Cerebellar cortex (tissue), 1 donor: Measurements from ENCODE around the gene HRAS.

Experiments
- DNase-seq: peaks from one replicate; pipeline ENCODE4 v3.0.0-alpha.2; 2015; ENCODE audit warnings: low spot score

The HRAS gene

DNA sequence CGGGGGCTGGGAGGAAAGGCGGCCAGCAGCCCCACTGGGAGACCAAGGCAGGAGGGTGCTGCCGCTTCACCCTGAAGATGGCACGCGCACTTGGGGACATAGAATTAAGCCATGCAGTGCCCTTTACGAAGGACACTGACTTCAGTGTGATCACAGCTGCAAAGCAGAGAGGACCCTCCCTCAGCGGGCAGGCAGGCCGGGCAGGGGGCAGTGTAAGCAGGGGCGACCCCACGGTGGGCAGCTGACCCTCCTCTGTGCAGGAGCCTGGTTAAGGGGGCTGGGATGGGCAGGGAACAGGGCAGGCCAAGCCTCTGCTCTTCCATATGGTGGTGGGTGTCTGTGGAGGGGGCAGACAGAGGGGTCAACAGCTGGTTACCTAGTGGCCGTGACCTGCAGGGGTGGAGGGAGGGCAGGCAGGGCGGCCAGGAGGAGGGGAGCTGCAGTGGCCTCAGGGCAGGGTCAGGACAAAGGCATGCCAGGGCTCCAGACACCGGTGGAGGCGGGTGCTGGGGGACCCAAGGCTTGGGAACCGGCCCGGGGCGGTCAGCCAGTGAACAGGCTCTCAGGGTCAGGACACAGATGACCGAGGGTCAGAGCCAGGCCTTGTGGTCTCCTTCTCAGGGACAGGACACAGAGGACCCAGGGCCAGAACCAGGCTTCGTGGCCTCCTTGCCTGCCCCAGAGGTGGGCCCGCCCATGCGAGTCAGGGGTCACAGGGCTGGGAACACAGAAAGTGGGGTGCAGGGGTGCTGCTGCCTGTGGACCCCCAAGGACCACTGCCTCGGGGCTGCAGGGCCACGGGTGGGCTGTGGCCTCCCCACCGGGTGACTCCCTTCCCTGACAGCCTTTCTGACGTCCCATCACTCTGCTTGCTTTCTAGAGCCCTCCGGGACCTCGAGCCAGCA lies 18.0 kb upstream of the HRAS start:
- no peak for DNase-seq

DNA sequence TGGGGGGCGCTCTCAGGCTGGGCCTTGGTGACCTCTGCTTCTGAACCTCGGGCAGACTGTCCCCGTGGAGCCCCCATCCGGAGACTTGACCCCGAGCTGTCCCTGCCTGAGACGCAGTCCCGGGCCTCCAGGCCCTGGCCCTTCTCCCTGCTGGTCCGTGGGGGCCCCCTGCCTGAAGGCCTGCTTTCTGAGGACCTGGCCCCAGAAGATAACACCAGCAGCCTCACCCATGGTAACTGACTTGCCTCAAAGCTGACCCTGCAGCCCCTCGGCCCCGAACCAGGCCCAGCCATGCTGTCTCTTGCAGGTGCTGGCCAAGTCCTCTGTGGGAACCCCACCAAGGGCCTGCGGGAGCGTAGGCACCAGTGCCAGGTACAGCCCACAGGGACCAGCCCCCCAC lies 16.2 kb upstream of the HRAS start:
- no peak for DNase-seq

DNA sequence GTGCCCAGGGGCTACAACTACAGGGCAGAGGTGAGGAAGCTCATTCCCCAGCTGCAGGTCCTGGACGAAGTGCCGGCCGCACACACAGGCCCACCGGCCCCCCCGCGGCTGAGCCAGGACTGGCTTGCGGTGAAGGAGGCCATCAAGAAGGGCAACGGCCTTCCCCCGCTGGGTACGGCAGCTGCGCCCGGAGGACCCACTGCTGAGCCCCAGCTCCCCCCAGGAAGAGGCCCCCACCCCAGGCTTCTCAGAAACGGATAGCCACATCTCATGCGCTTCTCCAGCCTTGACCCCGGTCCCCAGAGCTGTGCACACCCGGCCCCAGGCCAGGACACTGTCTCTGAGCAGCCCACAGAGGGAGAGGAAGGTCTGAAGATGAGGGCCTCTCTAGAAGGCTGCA lies 15.8 kb upstream of the HRAS start:
- DNase-seq = no peak

DNA sequence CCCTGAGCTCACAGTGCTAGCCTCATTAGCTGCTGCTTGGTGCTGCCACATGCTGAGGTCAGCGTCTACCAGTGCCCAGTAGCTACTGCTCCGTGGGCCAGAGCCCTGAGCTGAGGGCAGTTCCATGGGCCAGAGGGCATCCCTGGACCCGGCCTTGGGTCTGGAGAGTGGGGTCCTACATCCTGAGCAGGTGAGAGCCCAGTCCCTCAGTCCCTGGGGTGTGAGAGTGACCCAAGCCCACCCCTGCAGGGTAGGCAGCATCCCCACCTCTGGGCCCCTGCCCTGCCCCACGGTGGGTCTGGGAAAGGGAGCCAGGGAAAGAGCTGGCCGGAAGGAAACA lies 15.3 kb upstream of the HRAS start:
- no peak for DNase-seq

DNA sequence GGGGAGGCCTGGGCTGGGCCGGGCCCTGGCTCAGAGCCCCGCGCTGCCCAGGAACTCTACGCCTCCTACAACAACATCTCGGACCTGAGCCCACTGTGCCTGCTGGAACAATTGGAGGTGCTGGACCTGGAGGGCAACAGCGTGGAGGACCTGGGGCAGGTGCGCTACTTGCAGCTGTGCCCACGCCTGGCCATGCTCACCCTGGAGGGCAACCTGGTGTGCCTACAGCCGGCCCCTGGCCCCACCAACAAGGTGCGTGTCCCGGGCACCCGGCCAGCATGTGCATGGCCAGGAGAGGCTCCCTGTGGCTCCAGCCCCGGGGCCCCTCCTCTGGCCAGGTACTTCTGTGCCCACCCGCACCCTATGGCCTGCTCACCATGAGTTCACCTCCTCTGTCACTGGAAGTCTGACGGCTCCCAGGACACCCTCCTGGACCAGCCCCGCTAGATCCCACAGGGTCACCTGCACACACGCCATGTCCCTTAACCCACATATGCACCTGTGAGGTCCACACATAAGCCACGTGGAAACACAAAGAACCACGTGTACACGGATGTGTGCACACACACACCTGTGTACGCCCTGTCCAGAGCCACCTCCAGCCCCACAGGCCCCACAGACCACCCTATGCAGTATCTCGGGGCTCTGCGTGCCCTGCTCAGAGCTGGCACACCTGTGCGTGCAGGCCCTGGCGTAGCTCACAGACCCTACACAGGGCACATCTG lies 14.8 kb upstream of the HRAS start:
- no peak for DNase-seq

DNA sequence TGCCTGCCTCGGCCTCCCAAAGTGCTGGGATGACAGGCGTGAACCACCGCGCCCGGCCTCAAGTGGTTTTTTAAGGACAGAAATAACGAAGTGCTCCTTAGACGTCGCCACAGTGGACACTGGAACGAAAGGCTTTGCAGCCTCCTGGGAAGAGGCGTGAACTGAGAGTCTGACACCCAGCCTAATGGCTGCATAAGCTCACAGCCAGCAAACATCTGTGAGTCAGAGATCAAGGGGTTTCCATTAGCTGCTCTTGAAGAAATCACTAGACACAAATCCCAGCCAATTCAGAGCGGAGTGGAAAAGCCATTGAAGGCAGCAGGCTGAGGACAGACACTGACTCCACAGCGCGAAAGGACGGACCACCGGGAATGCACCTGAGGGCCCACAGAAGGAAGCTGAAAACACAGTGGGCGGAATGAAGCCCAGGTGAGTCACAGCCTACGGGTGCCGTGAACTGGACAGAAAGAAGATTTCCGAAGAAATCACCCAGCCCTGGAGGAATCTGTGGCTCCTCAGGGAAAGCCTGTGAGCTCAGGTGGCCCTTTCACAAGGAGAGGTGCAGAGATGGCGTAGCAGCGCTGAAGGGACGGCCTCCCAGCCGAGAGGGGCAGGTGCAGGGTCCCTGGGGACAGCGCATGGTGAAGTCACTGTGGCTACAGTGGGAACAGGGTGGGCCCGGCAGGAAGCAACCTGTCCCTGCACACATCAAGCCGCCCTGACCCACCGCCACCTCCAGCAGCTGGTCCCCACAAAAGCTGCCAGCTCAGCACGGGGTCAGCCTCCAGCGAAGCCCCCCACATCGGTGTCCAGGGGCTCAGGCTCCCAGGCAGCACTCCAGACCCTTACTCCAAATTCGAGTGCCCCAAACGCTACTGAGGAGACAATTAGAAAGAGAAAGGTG lies 13.6 kb upstream of the HRAS start:
- no peak for DNase-seq

DNA sequence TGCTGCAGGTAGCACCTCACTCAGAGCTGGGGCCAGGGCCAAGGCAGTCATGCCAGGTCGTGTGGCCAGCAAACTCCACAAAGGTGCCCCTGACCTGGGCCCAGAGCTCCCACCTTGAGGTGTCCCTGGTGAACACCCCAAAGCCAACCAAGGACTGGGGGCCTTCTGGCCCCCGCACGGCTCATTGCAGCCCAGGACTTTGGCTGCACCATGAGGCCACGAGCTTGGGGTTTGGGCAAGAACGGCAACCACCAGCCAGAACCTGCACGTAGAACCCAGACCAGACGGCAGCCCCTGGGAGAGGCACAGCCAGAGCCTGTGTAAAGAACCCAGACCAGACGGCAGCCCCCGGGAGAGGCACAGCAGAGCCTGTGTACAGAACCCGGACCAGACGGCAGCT lies 9.8 kb upstream of the HRAS start:
- no peak for DNase-seq

DNA sequence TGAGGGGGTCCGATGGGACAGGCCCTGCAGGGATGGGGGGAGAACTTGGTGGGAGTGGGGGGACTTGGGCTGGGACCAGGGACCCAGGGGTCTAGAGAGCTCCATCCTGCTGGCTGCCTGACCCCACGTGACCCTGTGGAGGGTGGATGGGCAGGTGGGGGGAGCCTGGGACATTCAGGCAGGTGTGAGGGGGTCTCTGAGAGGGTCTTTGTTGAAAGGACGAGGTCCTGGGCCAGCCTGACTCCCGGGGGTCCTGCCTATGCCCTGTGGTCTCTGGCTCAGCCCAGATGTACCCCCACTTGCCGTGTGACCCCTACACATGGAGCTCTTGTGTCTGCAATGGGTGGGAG lies 9.4 kb upstream of the HRAS start:
- no peak for DNase-seq

DNA sequence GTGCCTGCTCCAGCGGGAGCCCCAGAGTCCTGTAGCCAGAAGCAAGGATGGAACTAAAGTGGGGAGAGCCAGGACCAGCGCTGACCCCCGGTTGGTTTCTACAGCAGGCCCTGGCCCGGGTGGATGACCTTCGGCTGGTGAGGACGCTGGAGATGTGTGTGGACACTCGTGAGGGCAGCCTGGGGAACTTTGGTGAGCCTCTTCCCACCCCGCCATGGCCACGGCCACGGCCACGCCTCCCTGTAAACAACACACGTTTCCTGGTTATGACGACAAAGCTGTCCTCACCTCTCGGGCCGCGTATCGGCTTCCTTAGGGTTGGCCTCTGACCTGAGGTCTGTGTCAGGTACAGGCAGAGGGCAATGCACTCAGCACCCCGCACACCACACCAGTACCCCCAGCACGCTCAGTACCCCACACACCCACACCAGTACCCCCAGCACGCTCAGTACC lies 6.1 kb upstream of the HRAS start:
- DNase-seq = no peak

DNA sequence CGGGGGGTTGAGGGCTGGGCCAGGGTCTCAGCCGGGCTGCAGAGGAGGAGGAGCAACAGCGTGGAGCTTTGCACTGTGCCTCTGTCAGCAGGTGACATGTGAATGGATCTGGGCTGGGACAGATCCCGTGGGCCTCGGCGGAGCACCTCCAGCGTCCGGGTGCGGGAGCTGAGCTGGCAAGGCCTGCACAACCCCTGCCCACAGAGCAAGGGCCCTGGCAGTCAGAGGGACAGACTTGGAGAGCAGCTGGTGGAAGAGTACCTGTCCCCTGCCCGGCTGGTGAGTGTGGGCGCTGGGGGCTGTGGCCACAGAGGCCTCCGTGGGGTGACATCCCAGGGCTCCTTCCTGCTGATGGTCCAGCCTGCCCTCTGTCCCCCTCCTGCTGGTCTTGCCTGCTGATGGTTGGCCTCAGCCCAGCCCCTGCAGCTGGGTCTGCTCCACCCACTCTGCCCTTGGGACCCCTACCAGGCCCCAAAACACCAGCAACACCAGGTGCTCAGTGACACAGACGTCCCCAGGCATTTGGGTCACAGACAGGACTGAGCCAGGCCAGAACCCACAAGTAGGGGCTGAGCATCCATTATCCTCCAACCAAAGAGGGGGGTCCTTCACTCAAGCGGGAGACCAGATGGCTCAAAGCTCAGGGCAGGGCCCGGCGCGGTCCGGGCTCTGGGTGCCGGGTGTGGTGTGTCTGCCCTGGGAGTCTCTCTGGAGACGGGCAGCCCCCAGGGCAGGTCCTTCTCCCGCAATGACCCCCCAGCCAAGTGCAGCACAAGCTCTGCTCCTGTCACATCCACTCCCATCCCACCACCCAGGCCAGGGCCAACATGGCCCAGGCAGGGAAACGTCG lies 5.4 kb upstream of the HRAS start:
- DNase-seq = no peak

DNA sequence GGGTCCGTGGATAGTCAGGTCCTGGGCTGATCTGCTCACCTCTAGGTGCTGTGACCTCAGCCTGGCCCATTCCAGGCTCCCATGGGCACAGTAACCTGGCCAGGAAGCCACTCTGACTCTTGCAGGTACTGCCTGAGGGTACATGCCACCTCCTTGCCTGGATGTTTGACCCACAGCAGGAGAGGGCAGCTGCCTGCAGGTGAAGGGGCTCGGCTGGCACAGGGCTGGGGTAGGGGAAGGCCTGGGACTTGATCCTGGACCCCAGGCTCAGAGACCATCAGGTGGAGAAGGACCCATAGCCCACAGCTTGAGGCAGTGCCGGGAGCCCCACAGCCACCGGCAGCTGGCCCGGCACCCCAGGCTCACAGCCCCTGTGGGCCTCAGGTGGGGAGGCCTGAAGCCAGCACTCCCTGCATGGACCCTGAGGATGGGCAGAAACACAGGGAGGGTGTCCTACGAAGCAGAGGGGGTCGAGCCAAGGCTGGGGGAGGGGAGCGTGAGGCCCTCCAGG lies 4.7 kb upstream of the HRAS start:
- no peak for DNase-seq

DNA sequence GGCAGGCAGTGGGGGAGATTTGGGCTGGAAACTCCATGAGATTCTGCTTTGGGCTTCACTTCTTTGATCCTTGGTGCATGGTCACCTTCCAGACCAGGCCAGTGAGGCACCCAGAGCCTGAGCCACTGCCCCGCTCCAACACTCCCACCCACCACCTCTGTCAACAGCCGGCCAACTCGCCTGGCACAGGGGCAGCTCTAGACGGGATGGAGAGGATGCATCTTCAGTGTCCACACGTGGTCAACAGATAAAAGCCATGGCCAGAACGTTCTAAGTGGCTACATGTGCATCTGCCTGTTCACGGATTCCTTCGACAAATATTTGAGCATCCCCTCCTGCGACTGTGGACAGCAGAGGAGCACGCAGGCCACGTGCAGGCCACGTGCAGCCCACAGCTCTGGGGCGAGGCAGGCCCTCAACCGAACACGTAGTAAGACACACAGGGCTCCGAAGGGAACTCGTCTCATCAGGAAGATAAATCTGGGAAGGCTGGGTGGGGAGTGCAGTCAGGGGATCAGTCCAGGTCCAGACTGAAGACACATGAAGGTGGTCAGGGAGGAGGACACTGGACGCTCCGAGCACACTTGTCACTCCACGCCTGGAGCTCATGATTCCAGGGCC lies 3.2 kb upstream of the HRAS start:
- no peak for DNase-seq

DNA sequence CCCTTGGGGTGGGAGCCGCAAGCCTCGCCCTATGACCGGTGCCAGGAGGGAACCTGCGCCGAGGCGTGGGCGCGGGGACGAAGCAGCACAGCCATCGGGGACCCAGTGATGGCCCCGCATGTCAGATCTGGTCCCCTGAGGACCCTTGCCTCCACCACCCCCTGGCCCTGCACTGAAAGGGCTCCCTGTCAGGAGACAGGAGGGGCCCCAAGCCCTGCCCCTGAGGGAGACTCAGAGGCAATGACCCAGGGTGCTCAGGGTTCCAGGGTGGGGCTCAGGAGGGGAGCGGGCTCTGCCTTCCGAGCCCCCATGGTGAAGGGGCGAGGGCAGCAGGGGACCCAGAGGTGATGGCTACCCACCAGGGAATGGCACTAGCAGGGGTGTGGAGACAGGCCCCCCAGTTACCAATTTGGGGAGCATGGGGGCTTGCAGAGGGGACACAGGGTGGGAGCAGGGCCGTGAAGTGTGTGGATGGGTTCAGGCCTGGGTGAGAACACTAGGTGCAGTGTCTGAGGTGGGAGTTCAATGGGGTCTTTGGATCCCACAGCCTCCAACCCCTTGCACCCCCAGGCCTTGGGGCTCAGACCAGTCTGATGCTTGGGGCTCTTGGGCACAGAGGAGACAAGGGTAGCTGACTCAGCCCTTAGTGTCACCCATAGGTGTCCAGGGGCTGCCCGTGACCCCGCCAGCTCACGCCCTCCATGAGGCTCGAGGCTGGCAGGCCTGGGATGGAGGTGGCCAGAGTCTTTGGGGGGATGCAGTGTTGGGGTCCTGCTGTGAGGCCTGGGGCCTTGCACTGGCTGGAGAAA lies 2.5 kb upstream of the HRAS start:
- no peak for DNase-seq

DNA sequence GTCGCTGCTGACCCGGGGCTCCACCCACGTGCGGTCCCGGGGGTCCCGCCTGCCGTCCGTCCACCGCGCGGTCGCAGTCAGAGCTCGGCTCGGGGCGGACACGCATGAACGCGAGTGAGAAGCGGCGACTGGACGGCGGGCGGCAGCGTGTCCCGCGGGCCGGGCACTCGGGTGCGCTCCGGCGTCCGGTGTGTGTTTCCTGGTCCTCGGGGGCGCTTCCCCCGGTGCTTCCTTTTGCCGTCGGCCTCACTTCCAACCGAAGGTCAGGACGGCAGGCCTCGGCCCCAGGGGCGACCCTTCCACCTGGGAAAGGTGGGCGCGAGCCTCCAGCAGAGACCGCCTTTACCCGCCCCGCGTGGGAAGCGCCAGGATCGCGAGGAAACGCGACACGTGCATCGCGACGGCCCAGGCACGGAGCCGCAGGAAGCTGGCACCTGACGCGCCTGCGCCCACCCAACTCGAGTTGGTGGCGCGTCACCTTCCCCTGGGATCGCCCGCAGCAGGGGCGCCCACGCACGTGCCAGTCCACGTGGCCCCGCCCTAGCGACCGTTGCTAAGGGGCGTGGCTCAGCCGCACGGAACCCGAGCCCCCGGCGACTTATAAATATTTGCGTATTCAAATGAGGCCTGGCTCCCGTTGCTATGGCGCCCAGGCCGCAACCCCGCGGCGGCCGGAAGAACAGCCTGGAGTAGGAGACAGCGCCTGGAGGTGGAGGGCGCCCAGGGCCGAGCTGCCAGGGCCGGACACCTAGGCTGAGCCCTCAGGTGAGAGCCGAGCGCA lies 1.7 kb upstream of the HRAS start, which contains the start of gene LRRC56:
Gene LRRC56 (plus strand): TSS at position 687 of the 781 bp plus-strand sequence. CDS start 3,158 bp downstream, outside the sequence.
- peak; percentile 42 for DNase-seq

DNA sequence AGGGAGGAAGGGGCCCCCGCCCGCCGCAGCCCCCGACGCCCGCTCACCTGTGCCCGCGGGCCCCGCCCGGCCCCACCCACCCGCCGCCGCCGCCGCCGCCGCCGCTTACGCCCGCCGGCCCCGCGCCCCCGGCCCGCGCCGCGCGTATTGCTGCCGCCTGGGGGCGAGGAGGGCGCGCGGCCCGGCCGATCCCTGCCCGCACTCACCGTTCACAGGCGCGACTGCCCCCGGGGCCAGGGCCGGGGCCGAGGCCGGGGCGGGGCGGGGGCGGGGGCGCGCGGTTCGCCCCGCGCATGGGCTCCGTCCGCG lies 212 bp downstream of the HRAS start:
- no peak for DNase-seq

DNA sequence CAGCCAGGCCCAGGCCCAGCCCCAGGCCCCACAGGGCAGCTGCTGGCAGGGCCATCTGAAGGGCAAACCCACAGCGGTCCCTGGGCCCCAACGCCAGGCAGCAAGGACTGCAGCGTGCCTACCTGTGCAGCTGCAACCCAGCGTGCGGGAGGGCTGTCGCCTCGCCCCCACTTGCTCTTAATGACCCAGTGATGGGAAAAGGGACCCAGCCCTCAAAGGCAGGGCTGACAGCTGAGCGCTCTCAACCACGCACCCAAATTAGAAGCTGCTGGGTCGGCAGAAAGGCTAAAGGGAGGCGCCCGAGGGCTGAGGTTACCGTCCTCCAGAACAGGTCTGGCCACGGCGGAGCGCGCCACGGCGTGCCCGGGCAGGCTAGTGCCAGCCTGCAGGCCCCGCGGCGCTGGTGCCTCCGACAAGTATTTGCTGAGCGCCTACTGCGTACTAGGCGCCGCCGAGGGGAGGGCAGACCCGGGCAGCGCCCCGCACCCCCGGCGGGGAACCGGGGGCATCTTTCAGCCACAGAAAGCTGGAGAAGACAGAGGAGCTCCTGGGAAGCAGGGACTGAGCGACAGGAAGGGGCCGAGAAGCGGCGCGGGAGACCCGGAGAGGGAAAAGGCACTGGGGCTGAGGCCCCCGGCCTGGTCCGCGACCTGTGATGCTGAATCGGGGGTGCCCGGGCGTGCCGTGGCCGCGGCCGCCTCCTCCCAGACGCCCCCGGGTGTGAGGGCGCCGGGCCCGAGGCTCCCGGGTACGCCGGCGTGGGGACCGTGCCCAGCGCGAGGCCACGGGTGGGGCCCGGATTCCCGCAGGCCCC lies 773 bp downstream of the HRAS start:
- no peak for DNase-seq

DNA sequence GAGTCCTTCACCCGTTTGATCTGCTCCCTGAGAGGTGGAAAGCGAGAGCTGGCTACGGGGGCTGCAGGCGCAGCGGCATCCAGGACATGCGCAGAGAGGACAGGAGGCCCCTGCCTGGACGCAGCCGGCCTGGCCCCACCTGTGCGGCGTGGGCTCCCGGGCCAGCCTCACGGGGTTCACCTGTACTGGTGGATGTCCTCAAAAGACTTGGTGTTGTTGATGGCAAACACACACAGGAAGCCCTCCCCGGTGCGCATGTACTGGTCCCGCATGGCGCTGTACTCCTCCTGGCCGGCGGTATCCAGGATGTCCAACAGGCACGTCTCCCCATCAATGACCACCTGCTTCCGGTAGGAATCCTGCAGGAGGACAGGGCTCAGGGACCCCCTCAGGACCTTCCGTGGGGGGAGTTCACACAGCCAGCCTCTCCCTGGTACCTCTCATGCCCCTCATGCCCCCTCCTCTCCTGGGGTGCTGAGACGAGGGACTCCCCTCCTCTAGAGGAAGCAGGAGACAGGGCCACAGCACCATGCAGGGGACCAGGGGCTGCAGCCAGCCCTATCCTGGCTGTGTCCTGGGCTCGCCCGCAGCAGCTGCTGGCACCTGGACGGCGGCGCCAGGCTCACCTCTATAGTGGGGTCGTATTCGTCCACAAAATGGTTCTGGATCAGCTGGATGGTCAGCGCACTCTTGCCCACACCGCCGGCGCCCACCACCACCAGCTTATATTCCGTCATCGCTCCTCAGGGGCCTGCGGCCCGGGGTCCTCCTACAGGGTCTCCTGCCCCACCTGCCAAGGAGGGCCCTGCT lies 1.6 kb downstream of the HRAS start:
- DNase-seq = no peak
